HEK293 (cell line): Measurements from ENCODE around the gene GALNT6.
A peak's percentile ranks its signal among the peaks of the same experiment; 100 is the strongest.

Source experiments
- CTCF ChIP-seq: fragments of 450-650 bp; formaldehyde crosslinking; IDR thresholded peaks from 2 replicates; pipeline ENCODE4 v1.5.1; 2016; ENCODE audit warnings: missing biosample characterization, missing genetic modification characterization
- KLF10 ChIP-seq: fragments of 450-650 bp; IDR thresholded peaks from 2 replicates; pipeline ENCODE4 v1.5.1; 2018; ENCODE audit warnings: missing biosample characterization, mild to moderate bottlenecking, missing genetic modification characterization
- PATZ1 ChIP-seq: fragments of 450-650 bp; formaldehyde crosslinking; IDR thresholded peaks from 2 replicates; pipeline ENCODE4 v1.5.1; 2016; ENCODE audit warnings: missing biosample characterization, missing genetic modification characterization
- YY1 ChIP-seq: fragments of 450-650 bp; formaldehyde crosslinking; IDR thresholded peaks from 2 replicates; pipeline ENCODE4 v1.5.1; 2018; ENCODE audit warnings: missing biosample characterization, missing genetic modification characterization
- ZBTB10 ChIP-seq: fragments of 450-650 bp; formaldehyde crosslinking; IDR thresholded peaks from 2 replicates; pipeline ENCODE4 v1.5.1; 2016; ENCODE audit warnings: missing biosample characterization, missing genetic modification characterization
- ZBTB8A ChIP-seq: fragments of 450-650 bp; formaldehyde crosslinking; IDR thresholded peaks from 2 replicates; pipeline ENCODE4 v1.5.1; 2016; ENCODE audit warnings: missing biosample characterization, missing genetic modification characterization
- ZNF311 ChIP-seq: fragments of 450-650 bp; formaldehyde crosslinking; IDR thresholded peaks from 2 replicates; pipeline ENCODE4 v1.5.1; 2017; ENCODE audit warnings: missing biosample characterization, missing genetic modification characterization, borderline replicate concordance
- ZNF660 ChIP-seq: fragments of 450-650 bp; IDR thresholded peaks from 2 replicates; pipeline ENCODE4 v1.5.1; 2018; ENCODE audit warnings: missing biosample characterization, mild to moderate bottlenecking, missing genetic modification characterization
- ZNF677 ChIP-seq: fragments of 450-650 bp; IDR thresholded peaks from 2 replicates; pipeline ENCODE4 v1.5.0; 2018; ENCODE audit warnings: missing biosample characterization, mild to moderate bottlenecking, missing genetic modification characterization, moderate library complexity

- TF ChIP-seq CTCF (tag by site-specific recombination) (no peak), ZNF677 (tag by site-specific recombination) (no peak), PATZ1 (tag by site-specific recombination) (peak; percentile 65), ZNF311 (tag by site-specific recombination) (no peak), ZNF660 (tag by site-specific recombination) (no peak), YY1 (no peak), KLF10 (tag by site-specific recombination) (peak; percentile 75), ZBTB10 (tag by site-specific recombination) (0 out of 2 replicates have a peak, but pooled peaks have one; percentile 18), ZBTB8A (peak; percentile 36)
Measured at GRCh38 chr12:51391283-51392123, at the start of gene GALNT6.
